ENCODE data around the gene VKORC1L1. TPM values are rescaled to one million over a fixed set of nuclear protein-coding genes. Genes with fewer than 3 reads are reported as not detected.
A peak's percentile ranks its signal among the peaks of the same experiment; 100 is the strongest.
"Not testable (repeated sequence)": the region's sequence is repeated elsewhere in the genome, so short reads cannot be mapped to it uniquely, and the experiment has no call there.

VKORC1L1 gene
- total RNA-seq, 1 experiment from 2014 or later, result 13.2 TPM

DNA sequence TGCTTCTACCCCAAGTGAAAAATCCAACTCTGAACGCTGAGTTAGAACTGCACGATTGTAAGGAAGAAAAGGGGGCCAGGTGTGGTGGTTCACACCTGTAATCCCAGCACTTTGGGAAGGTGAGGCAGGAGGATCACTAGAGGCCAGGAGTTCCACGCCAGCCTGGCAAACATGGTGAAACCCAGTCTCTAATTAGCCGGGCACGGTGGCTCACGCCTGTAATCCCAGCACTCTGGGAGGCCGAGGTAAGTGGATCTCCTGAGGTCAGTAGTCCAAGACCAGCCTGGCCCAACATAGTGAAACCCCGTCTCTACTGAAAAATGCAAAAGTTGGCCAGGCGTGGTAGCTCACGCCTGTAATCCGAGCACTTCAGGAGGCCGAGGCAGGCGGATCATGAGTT lies 100.1 kb downstream of the VKORC1L1 start:
- Histone ChIP-seq H3K36me3 (replicated peaks; ENCODE audit: control insufficient read depth, insufficient read depth, low read length) (peaks cover 37% of the 10 kb centered on the region), H3K27me3 (ENCODE audit: control insufficient read depth, insufficient read depth, low read length) (no peaks in the 10 kb centered on the region)

DNA sequence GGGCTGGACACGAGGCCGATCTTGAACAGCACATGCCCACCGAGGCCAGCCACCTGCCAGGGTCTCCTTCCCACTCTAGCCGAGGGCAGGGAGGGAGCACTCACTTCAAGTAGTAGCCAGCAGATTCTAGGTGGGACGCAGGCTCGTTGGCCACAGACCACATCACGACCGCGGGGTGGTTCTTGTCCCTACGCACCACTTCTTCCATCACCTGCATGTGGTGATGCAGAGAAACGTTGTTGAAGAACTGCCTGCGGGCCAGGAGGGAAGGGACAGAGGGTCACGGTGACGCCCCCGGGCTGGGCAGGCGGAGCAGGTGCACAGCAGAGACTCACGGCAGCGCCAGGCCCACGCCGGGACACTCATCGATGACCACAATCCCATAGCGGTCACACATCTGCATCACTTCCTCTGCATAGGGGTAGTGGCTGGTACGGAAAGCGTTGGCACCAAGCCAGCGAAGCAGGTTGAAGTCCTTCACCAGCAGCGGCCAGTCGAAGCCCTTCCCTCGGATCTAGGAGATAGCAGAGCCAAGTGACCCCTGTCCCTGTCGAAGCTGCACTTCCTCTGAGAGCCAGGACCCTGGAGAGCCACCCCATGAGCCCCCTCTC lies 101.4 kb downstream of the VKORC1L1 start:
- no peak overlapping the region for H3K4me3 ChIP-seq (ENCODE audit: insufficient read depth, low read depth, low read length)
- H3K36me3 ChIP-seq (replicated peaks; ENCODE audit: control insufficient read depth, insufficient read depth, low read length), result peaks cover 39% of the 10 kb centered on the region
- H3K27me3 ChIP-seq (ENCODE audit: control insufficient read depth, insufficient read depth, low read length), result no peaks in the 10 kb centered on the region
- DNase-seq, result no peak

More for the DNA sequence above, 100.1 kb downstream of the VKORC1L1 start:
- no peak for DNase-seq
- H3K4me3 ChIP-seq (ENCODE audit: insufficient read depth, low read depth, low read length), result no peak overlapping the region

DNA sequence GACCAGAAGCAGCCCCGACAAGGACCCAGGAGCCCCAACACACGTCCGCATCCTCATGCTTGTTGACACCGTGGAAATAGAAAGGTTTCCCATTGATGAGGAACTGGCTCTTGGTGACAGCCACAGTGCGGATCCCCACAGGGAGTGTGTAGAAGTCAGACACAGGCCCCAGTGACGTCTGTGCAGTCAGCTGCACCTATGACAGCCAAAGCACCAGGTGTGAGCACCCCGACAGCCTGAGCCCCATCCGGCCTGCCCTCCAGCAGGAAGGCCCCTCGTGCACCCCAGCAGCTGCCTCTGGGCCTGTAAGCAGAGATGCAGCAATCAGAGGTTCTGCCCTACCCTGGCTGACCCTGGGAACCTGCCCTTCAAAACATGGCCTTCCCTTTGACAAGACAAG lies 102.0 kb downstream of the VKORC1L1 start:
- Histone ChIP-seq H3K36me3 (replicated peaks; ENCODE audit: control insufficient read depth, insufficient read depth, low read length) (peaks cover 36% of the 10 kb centered on the region), H3K27me3 (ENCODE audit: control insufficient read depth, insufficient read depth, low read length) (no peaks in the 10 kb centered on the region), H3K4me3 (ENCODE audit: insufficient read depth, low read depth, low read length) (no peak overlapping the region)
- DNase-seq, result no peak

DNA sequence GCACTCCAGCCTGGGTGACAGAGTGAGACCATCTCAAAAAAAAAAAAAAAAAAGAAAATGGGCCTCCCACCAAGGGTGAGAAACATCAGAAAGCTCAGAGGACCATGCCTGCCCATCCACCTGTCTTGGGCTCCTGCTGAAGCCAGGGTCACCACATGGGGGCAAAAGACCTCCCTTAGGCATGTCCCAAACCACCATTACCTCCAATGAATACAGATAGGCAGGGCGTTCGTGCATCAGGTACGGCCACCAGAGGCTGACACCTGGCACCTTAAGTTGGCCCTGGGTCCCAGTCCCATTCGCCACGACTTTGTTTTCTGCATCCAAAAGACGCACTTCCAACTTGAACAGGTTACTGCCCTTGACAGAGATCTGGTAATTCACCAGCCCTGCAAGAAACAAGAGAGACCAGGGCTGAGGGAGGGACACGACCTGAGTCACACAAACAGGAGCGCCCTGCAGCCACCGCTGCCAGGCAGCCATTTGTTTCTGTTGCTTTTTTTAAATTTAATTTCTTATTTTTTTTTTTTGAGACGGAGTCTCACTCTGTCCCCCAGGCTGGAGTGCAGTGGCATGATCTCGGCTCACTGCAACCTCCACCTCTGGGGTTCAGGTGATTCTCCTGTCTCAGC lies 103.1 kb downstream of the VKORC1L1 start:
- Histone ChIP-seq H3K36me3 (replicated peaks; ENCODE audit: control insufficient read depth, insufficient read depth, low read length) (peaks cover 31% of the 10 kb centered on the region), H3K4me3 (ENCODE audit: insufficient read depth, low read depth, low read length) (no peak overlapping the region), H3K27me3 (ENCODE audit: control insufficient read depth, insufficient read depth, low read length) (no peaks in the 10 kb centered on the region)
- DNase-seq, result no peak

DNA sequence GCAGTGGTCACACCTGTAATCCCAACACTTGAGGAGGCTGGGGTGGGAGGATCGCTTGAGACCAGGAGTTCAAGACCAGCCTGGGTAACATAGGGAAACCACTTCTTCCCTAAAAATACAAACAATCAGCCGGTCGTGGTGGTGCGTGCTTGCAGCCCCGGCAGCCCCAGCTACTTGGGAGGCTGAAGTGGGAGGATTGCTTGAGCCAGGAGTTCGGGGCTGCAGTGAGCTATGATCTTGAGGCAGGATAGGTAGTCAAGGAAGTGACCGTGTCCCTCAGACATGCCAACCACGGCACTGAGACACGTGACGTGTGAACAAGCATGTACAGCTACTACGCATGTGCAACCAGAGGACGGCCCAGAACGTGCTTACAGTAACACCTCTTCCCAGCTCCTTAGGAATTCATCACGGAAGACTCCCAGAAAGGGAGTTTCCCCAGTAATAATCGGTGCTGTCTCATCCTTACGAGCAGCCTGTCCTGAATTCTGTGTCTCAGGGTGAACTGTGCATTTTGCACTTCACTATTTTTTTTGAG lies 103.9 kb downstream of the VKORC1L1 start:
- DNase-seq, result no peak
- no peaks in the 10 kb centered on the region for H3K27me3 ChIP-seq (ENCODE audit: control insufficient read depth, insufficient read depth, low read length)
- peaks cover 28% of the 10 kb centered on the region for H3K36me3 ChIP-seq (replicated peaks; ENCODE audit: control insufficient read depth, insufficient read depth, low read length)
- no peak overlapping the region for H3K4me3 ChIP-seq (ENCODE audit: insufficient read depth, low read depth, low read length)

DNA sequence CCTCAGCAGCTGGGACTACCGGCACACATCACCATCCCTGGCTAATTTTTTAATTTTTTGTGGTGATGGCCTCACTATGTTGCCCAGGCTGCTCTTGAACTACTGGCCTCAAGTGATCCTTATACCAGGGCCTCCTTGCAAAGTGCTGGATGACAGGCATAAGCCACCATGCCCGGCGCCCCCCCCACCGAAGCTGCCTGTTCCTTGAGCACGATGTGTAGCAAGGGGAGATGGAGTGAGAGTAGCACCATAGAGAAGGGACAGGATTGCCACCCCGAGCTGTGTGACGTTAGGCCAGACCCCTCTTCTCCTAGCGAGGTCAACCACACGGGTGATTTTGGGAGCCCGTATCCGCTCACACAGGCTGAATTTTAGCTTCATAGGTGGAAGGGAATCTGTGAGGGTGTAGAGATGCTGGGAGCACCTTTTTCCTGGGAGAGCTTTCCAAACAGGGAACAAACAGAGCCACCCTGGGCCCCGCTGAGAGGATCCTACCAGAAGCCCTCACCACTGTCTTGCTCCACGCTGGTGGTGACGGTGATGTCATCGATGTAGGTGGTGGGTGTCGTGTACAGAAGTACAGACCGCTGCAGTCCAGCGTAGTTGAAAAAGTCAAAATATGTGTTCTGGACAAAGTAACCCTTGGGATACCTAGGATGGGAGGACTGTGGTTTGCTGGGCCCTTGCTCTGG lies 106.2 kb downstream of the VKORC1L1 start:
- no peak overlapping the region for H3K4me3 ChIP-seq (ENCODE audit: insufficient read depth, low read depth, low read length)
- no peak for DNase-seq
- H3K36me3 ChIP-seq (replicated peaks; ENCODE audit: control insufficient read depth, insufficient read depth, low read length), result peaks cover 16% of the 10 kb centered on the region
- no peaks in the 10 kb centered on the region for H3K27me3 ChIP-seq (ENCODE audit: control insufficient read depth, insufficient read depth, low read length)

DNA sequence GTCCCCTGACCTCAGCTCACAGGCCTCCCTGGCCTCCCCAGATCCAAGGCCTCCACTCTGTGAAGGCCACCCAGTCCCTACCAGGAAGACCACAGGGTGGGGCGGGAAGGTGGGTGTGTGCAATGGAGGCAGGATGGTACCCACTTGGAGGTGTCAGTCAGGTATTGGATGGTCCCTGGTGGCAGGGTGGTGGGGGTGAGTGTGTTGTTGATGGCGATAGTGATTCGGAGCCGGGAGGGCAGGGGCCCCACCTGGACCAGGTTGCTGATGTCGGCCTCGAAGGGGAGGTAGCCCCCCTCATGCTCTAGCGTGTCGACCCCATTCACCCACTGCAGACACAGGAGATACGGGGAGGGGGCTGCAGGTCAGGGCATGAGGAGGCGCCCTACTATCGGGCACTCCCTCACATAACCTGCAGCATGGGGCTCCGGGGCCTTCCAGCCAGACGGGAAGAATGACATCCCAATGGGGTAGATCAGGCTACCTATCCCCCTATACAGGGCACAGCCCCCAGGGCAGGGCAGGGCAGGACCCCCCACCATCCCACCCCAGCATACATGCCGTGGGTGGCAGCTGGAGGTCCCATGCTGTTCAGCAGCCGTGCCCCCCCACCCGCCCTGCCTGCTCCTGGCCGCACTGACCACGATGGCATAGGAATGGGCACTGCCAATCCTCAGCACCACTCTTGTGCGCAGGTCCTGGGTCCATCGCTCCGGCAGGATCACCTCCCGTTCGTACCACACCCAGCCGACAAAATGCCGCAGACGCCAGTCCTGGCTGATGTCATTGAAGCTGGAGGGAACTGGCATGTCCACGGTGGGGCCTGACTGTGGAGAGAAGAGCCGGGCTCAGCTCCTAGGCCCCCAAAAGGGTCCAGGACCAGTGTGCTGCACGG lies 107.0 kb downstream of the VKORC1L1 start:
- peaks cover 10% of the 10 kb centered on the region for H3K36me3 ChIP-seq (replicated peaks; ENCODE audit: control insufficient read depth, insufficient read depth, low read length)
- H3K4me3 ChIP-seq (ENCODE audit: insufficient read depth, low read depth, low read length), result no peak overlapping the region
- no peaks in the 10 kb centered on the region for H3K27me3 ChIP-seq (ENCODE audit: control insufficient read depth, insufficient read depth, low read length)
- DNase-seq, result no peak

DNA sequence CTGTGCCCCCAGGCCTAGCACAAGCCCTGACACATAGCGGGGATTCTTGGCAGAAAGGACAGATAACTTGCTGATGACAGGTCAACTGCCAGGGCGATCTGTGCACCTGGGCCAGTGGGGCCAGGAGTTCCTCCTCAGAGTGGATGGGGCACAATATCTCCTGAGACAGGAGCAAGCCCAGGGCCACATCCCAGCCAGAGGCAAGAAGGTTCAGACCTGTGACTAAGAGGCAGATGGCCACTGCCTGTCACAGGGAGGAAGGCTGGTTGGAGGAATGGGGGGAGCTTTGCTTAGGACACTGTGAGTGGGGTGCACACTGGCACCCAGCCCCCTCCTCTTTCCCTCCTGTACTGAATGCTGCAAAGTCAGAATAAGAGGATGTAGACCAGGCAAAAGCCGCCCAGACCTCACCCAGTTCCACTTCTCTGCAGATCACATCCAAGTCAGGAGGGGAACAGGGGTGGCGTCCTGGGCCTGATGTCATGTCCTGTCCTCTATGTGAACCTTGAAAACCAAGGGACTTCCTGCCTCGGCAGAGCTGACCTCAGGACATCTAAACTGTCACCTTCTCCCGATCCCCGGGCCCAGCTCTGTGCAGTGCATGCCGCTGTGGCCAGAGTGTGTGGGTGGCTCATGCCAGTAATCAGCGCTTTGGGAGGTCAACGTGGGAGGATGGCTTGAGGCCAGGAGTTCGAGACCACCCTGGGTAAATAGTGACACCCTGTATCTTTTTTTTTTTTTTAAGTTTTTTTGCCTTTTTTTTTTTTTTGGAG lies 107.8 kb downstream of the VKORC1L1 start:
- H3K27me3 ChIP-seq (ENCODE audit: control insufficient read depth, insufficient read depth, low read length), result no peaks in the 10 kb centered on the region
- peaks cover 7% of the 10 kb centered on the region for H3K36me3 ChIP-seq (replicated peaks; ENCODE audit: control insufficient read depth, insufficient read depth, low read length)
- DNase-seq, result no peak
- H3K4me3 ChIP-seq (ENCODE audit: insufficient read depth, low read depth, low read length), result no peak overlapping the region

DNA sequence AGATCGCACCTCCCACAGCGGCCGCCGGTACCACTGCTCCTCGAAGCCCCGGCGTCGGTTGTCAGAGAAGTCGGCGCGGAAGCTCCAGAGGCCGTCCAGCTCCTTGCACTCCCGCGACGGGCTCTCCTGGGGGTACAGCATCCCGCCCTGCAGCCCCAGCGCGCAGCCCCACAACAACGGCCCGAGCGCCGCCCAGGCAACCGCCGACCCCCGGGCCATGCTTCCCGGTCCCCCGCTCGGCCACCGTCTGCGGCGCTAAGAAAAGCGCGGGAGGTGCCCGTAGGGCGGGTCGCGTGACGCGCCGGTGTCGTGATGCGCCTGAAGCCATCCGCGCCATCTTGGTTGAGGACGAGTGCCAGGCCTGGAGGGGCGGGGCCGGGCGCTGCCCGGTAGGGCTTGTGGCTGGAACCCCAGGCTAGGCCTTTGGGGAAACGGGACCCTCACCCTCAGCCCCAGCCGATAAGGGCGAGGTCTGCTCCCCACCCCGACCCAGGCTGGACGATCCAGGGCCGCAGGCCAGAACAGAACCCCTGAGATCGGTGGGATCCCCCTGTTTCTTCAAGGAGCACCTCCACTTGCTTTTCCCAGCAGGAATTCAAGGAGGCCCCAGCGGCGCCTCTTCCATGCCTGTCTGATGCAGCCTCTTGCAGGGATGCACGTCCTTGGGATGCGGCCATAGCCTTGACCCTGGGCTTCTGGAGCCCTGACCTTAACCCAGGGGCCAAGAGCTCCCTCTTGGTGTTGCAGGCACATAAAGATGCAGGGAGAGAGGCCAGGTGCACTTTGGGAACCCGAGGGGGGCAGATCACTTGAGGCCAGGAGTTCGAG lies 109.3 kb downstream of the VKORC1L1 start, which contains the start of gene GUSB:
Gene GUSB, minus strand, starts transcription at position 249 of the 828 bp plus-strand sequence. Its CDS starts 30 bp downstream, at position 219.
- peak; percentile 99 for DNase-seq
- Histone ChIP-seq H3K36me3 (replicated peaks; ENCODE audit: control insufficient read depth, insufficient read depth, low read length) (peaks cover 7% of the 10 kb centered on the region), H3K27me3 (ENCODE audit: control insufficient read depth, insufficient read depth, low read length) (no peaks in the 10 kb centered on the region), H3K4me3 (ENCODE audit: insufficient read depth, low read depth, low read length) (peak within 1 kb of the TSS; percentile 89)

DNA sequence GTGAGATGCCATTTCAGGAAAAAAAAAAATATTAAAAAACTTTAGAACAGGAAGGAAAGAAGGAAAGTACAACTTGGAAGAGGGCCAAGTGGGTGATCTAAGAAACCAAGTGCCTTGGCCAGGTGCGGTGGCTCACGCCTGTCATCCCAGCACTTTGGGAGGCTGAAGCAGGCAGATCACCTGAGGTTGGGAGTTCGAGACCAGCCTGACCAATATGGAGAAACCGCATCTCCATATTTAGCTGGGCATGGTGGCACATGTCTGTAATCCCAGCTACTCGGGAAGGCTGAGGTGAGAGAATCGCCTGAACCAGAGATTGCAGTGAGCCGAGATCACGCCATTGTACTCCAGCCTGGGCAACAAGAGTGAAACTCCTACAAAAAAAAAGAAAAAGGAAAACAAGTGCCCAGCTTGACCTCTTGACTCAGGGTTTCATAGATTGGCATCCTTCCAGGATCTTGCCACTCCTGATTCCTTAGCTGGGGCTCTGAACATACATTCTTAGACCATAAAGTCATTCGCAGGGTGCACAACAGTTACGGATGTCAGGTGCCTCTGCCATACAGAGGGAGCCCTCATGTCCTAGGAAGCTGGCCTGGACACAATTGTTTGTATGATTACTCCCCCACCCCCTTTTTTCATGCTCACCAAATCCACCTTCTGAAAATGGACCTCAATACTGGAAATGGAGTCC lies 111.2 kb downstream of the VKORC1L1 start:
- no peak overlapping the region for H3K4me3 ChIP-seq (ENCODE audit: insufficient read depth, low read depth, low read length)
- peaks cover 3% of the 10 kb centered on the region for H3K36me3 ChIP-seq (replicated peaks; ENCODE audit: control insufficient read depth, insufficient read depth, low read length)
- DNase-seq, result no peak
- H3K27me3 ChIP-seq (ENCODE audit: control insufficient read depth, insufficient read depth, low read length), result no peaks in the 10 kb centered on the region

DNA sequence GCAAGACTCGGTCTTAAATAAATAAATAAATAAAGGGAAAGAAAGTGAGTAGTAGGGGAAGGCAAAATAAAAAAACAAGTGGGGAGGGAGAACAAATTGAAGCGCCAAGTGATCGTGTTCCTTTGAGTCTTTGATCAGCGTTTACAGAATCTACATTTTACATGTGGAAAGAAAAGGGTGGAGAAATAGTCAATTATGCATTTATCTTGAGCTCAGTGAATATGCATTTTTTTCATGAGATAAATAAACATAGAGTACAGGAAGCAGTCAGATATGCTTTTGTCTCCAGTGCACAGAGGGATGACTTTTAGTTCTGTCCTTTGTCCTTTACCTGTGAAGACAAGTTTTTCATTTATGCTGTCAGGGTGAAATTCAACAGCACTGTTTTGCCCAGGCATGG lies 115.2 kb downstream of the VKORC1L1 start:
- DNase-seq, result no peak
- Histone ChIP-seq H3K27me3 (ENCODE audit: control insufficient read depth, insufficient read depth, low read length) (no peaks in the 10 kb centered on the region), H3K4me3 (ENCODE audit: insufficient read depth, low read depth, low read length) (no peak overlapping the region), H3K36me3 (replicated peaks; ENCODE audit: control insufficient read depth, insufficient read depth, low read length) (no peaks in the 10 kb centered on the region)

DNA sequence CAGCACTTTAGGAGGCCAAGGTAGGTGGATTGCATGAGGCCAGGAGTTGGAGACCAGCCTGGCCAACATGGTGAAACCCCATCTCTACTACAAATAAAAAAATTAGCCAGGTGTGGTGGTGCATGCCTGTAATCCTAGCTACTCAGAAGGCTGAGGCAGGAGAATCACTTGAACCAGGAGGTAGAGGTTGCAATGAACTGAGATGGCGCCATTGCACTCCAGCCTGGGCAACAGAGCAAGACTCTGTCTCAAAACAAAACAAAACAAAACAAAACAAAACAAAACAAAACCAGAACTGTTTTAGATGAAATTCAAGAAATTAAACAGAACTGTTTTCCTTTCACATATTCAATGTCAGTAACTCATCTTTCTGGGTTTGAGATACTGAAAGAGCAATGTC lies 115.6 kb downstream of the VKORC1L1 start:
- H3K36me3 ChIP-seq (replicated peaks; ENCODE audit: control insufficient read depth, insufficient read depth, low read length); H3K4me3 ChIP-seq (ENCODE audit: insufficient read depth, low read depth, low read length); H3K27me3 ChIP-seq (ENCODE audit: control insufficient read depth, insufficient read depth, low read length); DNase-seq: not testable (repeated sequence)
